GM12872 (cell line): ENCODE results near the gene TMEM61.

Experiments used
- TF ChIP-seq, protein P1 (sequence below): IDR thresholded peaks from 3 replicates; pipeline ENCODE4 v1.5.1; 2011; ENCODE audit warnings: low read depth, mild to moderate bottlenecking, low read length, moderate library complexity; ENCODE audit not compliant: insufficient read depth

Gene TMEM61

DNA sequence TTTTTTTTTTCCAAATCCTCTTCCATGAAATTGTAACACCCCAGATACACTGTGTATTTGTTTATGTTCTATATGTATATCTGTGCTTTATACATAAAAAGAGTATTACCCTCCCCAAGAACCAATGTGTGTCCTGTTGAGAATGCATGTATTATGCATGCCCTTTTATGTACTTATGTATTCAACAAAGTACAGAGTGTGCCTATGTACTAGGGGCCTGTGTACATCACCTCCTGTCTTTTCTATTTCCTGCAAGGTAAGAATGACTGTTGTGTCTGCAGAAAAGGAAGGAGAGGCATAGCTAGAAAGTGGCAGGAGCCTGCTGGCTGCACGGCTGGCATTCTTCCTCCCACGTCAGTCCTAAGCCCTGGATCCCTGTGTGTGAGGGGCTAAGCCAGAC lies 7.0 kb downstream of the TMEM61 start:
- TF ChIP-seq, protein P1, sequence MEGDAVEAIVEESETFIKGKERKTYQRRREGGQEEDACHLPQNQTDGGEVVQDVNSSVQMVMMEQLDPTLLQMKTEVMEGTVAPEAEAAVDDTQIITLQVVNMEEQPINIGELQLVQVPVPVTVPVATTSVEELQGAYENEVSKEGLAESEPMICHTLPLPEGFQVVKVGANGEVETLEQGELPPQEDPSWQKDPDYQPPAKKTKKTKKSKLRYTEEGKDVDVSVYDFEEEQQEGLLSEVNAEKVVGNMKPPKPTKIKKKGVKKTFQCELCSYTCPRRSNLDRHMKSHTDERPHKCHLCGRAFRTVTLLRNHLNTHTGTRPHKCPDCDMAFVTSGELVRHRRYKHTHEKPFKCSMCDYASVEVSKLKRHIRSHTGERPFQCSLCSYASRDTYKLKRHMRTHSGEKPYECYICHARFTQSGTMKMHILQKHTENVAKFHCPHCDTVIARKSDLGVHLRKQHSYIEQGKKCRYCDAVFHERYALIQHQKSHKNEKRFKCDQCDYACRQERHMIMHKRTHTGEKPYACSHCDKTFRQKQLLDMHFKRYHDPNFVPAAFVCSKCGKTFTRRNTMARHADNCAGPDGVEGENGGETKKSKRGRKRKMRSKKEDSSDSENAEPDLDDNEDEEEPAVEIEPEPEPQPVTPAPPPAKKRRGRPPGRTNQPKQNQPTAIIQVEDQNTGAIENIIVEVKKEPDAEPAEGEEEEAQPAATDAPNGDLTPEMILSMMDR: no peak

DNA sequence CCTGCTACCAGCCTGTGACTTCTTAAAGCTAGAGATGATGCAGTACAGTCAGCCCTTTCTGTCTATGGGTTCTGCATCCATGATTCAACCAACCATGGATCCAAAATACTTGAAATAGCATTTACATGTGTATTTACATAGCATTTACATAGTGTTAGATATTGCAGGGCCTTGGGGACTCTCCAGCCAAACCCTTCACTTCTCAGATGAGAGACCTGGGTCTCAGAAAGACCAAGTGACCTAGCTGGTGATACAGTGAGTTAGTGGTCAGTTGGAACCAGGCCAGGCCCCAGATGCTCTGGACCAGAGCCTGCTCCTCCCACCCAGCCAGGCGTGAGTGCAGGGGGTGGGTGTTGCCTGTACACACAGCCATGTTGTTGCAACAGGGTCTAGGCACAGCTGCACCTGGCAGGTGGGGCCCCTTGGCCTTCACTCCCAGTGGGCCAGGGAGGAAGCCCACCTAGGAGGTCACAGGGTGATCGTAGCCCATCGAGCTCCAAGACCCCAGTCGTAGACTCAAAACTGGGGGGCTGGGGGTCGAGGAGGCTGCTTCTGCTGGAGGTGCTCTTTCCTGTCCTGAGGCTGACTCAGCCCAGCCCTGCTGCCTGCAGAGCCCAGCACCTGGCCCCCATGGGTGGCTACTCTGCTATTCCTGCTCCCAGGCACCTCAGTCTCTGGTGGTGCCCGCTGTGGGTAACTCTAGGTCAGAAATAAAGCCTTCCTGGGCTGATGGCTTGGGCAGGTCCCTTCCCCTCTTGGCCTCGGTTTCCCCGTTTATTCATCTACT lies 7.7 kb downstream of the TMEM61 start:
- TF ChIP-seq, protein P1: no peak

DNA sequence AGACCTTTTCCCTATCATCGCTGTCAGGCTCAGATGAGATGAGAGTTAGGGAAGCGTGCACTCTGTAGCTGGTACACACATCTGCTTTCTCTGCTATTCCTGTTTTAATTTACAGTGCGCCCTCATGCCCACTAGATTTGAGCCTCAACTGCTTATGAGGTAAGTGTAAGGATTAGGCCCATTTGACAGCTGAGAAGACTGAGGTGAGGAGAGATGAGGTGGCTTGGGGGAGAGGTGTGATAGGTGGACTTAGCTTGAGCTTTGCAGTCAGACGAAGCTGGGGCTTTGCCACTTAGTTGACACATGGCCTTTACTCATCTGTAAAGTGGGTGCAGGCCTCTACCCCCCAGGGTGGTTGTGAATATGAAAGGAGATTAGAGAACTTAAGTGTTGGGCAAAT lies 8.5 kb downstream of the TMEM61 start:
- TF ChIP-seq, protein P1: no peak

DNA sequence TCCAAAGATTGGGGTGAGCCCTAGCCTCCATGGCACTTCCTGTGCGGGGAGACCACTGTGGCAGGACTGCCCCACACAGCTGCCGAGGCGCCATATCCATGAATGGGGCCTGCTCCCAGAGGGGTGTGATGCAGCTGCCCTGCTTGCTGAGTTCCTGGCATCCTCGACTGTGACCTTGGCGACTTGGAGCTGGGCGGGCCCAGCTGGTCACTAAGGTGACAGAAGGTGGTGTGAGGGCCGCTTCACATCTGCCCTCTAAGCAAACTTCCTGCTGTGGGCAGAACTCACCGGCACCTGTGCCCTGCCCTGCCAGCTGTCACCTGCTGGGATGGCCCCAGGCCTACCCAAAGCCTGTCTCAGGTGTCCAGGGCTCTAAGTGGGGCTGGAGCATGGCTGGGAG lies 9.0 kb downstream of the TMEM61 start:
- TF ChIP-seq, protein P1: no peak

DNA sequence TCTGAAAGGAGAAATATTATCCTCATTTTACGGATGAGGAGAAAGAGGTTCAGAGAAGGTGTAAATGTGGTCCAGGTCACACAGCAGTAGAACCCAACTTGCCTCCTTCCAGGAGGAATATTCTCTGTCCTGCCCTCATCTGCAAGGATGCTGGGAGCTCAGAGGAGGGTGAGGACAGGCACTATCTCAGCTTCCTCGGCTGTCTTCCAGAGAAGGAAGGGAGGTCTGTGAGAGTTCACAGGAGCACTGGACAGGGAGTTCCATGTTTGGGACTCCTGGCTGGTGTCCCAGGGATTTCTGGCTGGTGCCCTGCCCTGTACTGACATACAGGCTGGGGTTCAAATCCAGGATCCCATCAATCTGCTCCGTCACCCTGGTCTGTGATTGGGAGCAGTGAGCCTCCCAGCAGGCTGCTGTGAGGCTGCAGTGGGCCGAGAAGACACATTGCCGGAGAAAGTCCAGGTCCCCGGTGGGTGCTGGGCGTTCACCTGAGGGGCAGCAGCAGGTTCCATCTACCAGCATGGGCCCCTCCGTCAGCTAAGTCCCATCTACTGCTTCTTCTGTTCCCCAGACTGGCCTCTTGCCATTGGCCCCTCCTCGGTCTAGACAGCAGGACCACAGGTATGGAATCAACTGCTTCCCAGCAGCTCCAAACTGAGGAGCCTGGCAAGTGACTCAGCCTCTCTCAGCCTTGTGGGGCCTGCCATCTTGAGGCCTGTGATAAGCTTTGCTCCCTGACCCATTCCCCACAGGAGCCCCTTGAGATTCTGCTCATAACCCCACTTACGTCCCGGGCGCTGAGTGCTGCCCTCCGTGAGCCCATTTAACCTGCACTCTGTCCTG lies 9.8 kb downstream of the TMEM61 start:
- TF ChIP-seq, protein P1: no peak

DNA sequence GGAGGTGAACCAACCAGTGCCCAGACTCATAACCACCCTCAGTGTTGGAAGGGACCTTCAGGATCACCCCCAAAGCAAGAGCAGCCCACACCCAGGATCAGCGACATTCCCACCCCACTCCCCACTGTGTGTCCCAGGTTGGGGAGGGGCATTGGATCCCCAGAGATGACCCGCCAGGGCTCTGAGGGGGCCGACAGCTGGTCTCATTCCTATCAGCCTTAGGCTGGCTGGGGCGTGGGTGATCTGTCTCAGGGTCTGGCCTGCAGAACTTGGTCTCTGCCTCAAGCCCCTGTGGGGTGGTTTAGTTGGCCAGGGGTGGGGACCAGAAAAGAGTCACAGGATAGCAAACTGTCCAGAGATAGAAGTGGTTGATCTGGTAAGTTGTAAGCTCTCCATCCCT lies 10.5 kb downstream of the TMEM61 start:
- TF ChIP-seq, protein P1: no peak

DNA sequence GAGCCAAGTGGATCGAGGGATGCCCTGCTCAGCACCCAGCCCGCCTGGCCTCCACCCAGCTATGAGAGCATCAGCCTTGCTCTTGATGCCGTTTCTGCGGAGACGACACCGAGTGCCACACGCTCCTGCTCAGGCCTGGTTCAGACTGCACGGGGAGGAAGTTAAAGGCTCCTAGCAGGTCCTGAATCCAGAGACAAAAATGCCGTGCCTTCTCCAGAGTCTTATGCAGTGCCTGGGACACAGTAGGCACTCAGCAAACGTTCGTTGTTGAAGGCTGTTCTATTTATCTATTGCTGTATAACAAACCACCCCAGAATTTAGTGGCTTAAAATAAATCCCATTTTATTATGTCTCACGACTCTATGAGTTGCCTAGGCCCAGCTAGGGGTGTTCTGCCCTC lies 11.5 kb downstream of the TMEM61 start:
- TF ChIP-seq, protein P1: no peak
